Testis (tissue), 3 donors: Measurements from ENCODE around the gene RAD51. TPM values are rescaled to one million over a fixed set of nuclear protein-coding genes. Genes with fewer than 3 reads are reported as not detected.

Experiments used
- DNase-seq: peaks from one replicate; pipeline ENCODE4 v3.0.0-alpha.2; 2019
- H3K27ac ChIP-seq, 2 donors: fragments of 200-600 bp; sonication (generic); one replicate each; pipeline ENCODE4 v1.5.1; 2019
- H3K27me3 ChIP-seq: fragments of 200-600 bp; sonication (generic); one replicate; pipeline ENCODE4 v1.5.1; 2019
- H3K36me3 ChIP-seq: fragments of 200-600 bp; sonication (generic); one replicate; pipeline ENCODE4 v1.5.1; 2017; ENCODE audit warnings: low read depth; ENCODE audit errors: missing control alignments
- H3K4me1 ChIP-seq: fragments of 200-600 bp; sonication (generic); one replicate; pipeline ENCODE4 v1.5.1; 2019
- H3K4me3 ChIP-seq, 2 donors: fragments of 200-600 bp; sonication (generic); one replicate each; pipeline ENCODE4 v1.5.1; 2017 to 2019
- H3K9me3 ChIP-seq: fragments of 200-600 bp; sonication (generic); one replicate; pipeline ENCODE4 v1.5.1; 2017
- CTCF ChIP-seq, 3 experiments: fragments of 450-650 bp in 2 of 3; fragments of 200-600 bp in 1 of 3; sonication (generic) in 1 of 3; IDR thresholded peaks; one replicate each; pipeline ENCODE4 v1.5.1; 2016 to 2019; ENCODE audit warnings: antibody characterized with exemption in 3 of 3, mild to moderate bottlenecking in 2 of 3, moderate library complexity in 1 of 3
- POLR2A ChIP-seq: fragments of 450-650 bp; IDR thresholded peaks from one replicate; pipeline ENCODE4 v1.6.1; 2017; ENCODE audit warnings: antibody characterized with exemption, mild to moderate bottlenecking, moderate library complexity
- WGBS, 2 donors: methylation state at CpG; one replicate each; pipeline ENCODE4 v1.1.5; 2018; 5-methylcytosine and 5-hydroxymethylcytosine counted together
- intact Hi-C: fragments of 100-400 bp; cut with DNase I; formaldehyde crosslinking; loops from one replicate; pipeline ENCODE4 v1.15.1; 2023; ENCODE audit warnings: low total_unique reads
- polyA plus RNA-seq: library from polyadenylated mRNA; stranded (reverse); fragments of 350-450 nt; fragmentation: Illumina TruSeq; extraction: RNeasy Lipid Tissue Mini Kit (QIAGEN cat#74804); gene quantifications from one replicate; pipeline ENCODE4 v1.2.3, GENCODE V29; 2014; ENCODE audit warnings: low read depth, low replicate concordance; ENCODE audit not compliant: insufficient read depth
- total RNA-seq, 2 donors: library from RNA; depleted of rRNA; stranded (reverse); fragments of >200 nt; gene quantifications; one replicate each; pipeline ENCODE4 v1.2.3, GENCODE V29; 2016

RAD51 gene
- total and polyA plus RNA-seq, 3 donors from 2014 or later = 13.8 to 76.1 (median 16.9) TPM

GRCh38 chr15:40739854-40740253 lies 44.9 kb downstream of the RAD51 start:
- Histone ChIP-seq H3K27me3 (no peaks in the 10 kb centered on the region), H3K27ac (no peak overlapping the region), H3K4me1 (no peaks in the 10 kb centered on the region), H3K36me3 (no peaks in the 10 kb centered on the region), H3K9me3 (no peaks in the 10 kb centered on the region), H3K4me3 (no peak overlapping the region)
- TF ChIP-seq CTCF (IDR thresholded peaks at IDR 0.05) (no peak), POLR2A (no peak)
- whole genome bisulfite sequencing, 2 donors = 84 to 97% methylated on average over 2 of the region's 2 CpGs
- intact Hi-C loops = no loop called here
- DNase-seq = no peak

GRCh38 chr15:40743485-40743901 lies 48.5 kb downstream of the RAD51 start:
- no peak overlapping the region for H3K27ac ChIP-seq
- DNase-seq = no peak
- intact Hi-C loops = no loop called here
- TF ChIP-seq CTCF (IDR thresholded peaks at IDR 0.05) = no peak
- no peak for TF ChIP-seq POLR2A
- no peaks in the 10 kb centered on the region for H3K9me3 ChIP-seq
- no peaks in the 10 kb centered on the region for H3K36me3 ChIP-seq
- H3K4me3 ChIP-seq = no peak overlapping the region
- 61 to 71% methylated on average over 2 of the region's 2 CpGs for WGBS, 2 donors
- H3K27me3 ChIP-seq = no peaks in the 10 kb centered on the region
- no peaks in the 10 kb centered on the region for H3K4me1 ChIP-seq

- Histone ChIP-seq H3K4me1 (no peaks in the 10 kb centered on the region), H3K27me3 (no peaks in the 10 kb centered on the region), H3K4me3 (no peak overlapping the region), H3K36me3 (no peaks in the 10 kb centered on the region), H3K27ac (no peak overlapping the region), H3K9me3 (no peaks in the 10 kb centered on the region)
- no peak for TF ChIP-seq POLR2A
- TF ChIP-seq CTCF (IDR thresholded peaks at IDR 0.05) = no peak
- 79 to 85% methylated on average over 12 of the region's 12 CpGs for WGBS, 2 donors
- no peak for DNase-seq
- intact Hi-C loops = no loop called here
Observed at GRCh38 chr15:40743921-40744814, 49.2 kb downstream of the RAD51 start.

GRCh38 chr15:40744815-40745152 lies 49.8 kb downstream of the RAD51 start:
- no peaks in the 10 kb centered on the region for H3K4me1 ChIP-seq
- no peaks in the 10 kb centered on the region for H3K9me3 ChIP-seq
- intact Hi-C loops = no loop called here
- H3K4me3 ChIP-seq = no peak overlapping the region
- WGBS, 2 donors = 78 to 85% methylated on average over 2 to 5 of the region's 5 CpGs
- no peaks in the 10 kb centered on the region for H3K27me3 ChIP-seq
- H3K27ac ChIP-seq = no peak overlapping the region
- no peak for DNase-seq
- no peak for TF ChIP-seq CTCF (IDR thresholded peaks at IDR 0.05)
- H3K36me3 ChIP-seq = no peaks in the 10 kb centered on the region

- H3K4me3 ChIP-seq = no peak overlapping the region
- TF ChIP-seq CTCF (IDR thresholded peaks at IDR 0.05) (no peak), POLR2A (no peak)
- H3K36me3 ChIP-seq = no peaks in the 10 kb centered on the region
- H3K4me1 ChIP-seq = no peaks in the 10 kb centered on the region
- H3K27me3 ChIP-seq = no peaks in the 10 kb centered on the region
- DNase-seq = no peak
- H3K9me3 ChIP-seq = no peaks in the 10 kb centered on the region
- 67 to 70% methylated on average over 3 of the region's 3 CpGs for WGBS, 2 donors
- intact Hi-C loops = no loop called here
- no peak overlapping the region for H3K27ac ChIP-seq
Observed at GRCh38 chr15:40746916-40747418, 52.0 kb downstream of the RAD51 start.
